LNCaP clone FGC (cell line): ENCODE measurements around the gene COMMD3.
"Not testable (repeated sequence)": the region's sequence is repeated elsewhere in the genome, so short reads cannot be mapped to it uniquely, and the experiment has no call there.

Experiments used
- DNase-seq: peaks from one replicate; pipeline ENCODE4 v3.0.0-alpha.2; 2011; ENCODE audit warnings: low read depth
- H3K4me3 ChIP-seq: 2 replicates; pipeline ENCODE4 v1.5.1; 2011; ENCODE audit warnings: mild to moderate bottlenecking, low read depth, low read length, control low read depth
- TF ChIP-seq, protein P1 (sequence below): IDR thresholded peaks from 2 replicates; pipeline ENCODE4 v1.5.1; 2012; ENCODE audit warnings: mild to moderate bottlenecking; ENCODE audit not compliant: control insufficient read depth, insufficient read depth; ENCODE audit errors: extremely low read depth

COMMD3 gene

DNA sequence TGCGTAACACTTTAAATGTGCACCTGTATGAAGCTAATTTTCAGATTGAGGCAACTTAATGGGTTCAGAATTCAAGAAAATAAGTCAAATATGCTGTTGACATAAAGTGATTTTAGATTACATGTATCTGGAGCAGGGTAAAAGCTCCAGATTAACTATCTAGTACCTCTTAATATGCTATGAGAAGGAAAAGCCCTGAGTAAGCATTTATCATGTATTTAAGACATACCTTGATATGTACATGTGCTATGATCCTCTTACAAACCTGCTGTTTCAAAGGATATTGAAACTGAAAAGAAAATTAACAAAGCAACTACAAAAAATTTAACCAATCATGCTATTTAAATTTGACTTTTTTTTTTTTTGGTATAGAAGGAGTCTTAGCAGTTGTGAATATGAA, 33.6 kb downstream of the COMMD3 start:
- H3K4me3 ChIP-seq, result no peak overlapping the region
- no peak for DNase-seq
- TF ChIP-seq, protein P1, sequence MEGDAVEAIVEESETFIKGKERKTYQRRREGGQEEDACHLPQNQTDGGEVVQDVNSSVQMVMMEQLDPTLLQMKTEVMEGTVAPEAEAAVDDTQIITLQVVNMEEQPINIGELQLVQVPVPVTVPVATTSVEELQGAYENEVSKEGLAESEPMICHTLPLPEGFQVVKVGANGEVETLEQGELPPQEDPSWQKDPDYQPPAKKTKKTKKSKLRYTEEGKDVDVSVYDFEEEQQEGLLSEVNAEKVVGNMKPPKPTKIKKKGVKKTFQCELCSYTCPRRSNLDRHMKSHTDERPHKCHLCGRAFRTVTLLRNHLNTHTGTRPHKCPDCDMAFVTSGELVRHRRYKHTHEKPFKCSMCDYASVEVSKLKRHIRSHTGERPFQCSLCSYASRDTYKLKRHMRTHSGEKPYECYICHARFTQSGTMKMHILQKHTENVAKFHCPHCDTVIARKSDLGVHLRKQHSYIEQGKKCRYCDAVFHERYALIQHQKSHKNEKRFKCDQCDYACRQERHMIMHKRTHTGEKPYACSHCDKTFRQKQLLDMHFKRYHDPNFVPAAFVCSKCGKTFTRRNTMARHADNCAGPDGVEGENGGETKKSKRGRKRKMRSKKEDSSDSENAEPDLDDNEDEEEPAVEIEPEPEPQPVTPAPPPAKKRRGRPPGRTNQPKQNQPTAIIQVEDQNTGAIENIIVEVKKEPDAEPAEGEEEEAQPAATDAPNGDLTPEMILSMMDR, result no peak

DNA sequence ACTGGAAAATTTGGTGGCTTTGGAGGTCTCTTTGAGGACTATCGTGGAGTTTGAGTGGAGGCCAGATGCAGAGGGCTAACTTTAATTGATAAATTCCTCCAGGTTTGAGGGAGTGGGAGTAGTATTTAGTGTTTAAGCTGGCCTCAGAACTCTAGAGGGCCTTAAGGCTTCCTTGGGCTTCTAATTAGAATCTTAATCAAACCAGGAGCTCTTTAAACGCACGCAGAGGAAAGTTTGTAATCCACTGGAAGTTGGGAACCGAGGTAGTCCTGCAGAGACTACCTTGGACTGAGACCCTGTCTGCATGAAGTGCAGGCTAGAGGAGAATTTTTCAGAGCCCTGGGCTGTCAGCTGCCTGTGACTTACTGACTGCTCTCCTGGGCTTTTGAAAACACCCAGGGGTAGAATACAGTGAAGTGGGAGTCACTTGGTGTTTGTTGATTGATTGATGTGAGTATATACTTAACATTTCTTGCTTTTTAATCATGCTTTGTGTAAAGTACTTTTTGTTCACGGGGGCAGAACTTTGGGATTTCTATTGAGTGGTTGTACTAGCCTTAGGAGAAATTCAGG, 35.0 kb downstream of the COMMD3 start:
- TF ChIP-seq, protein P1, result no peak
- no peak for DNase-seq
- no peak overlapping the region for H3K4me3 ChIP-seq

DNA sequence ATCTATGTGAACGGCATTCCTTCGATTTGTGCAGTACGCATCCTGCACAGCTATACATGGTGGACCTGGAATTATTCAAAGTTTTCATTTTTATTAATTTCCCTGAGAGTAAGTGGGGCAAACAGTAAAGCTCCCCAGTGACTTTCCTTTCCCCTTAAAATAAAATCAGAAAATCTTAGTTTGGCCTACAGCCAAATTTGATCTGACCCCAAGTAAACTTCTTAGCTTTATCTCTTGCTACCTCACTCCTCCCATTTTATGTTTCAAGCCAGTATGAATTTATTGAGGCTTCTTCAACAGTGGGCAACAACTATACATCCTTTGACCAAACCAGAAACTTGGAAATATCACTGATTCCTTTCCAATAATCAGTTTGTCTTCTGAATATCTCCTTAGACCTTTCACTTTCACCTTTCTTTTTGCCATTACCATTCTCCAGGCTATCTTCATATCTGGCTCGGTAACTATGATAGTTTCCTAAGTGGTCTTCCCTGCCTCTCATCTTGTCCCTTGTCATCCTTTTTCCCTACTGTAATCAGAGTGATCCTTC, 40.2 kb downstream of the COMMD3 start:
- DNase-seq, result no peak
- H3K4me3 ChIP-seq, result no peak overlapping the region
- TF ChIP-seq, protein P1, result no peak

DNA sequence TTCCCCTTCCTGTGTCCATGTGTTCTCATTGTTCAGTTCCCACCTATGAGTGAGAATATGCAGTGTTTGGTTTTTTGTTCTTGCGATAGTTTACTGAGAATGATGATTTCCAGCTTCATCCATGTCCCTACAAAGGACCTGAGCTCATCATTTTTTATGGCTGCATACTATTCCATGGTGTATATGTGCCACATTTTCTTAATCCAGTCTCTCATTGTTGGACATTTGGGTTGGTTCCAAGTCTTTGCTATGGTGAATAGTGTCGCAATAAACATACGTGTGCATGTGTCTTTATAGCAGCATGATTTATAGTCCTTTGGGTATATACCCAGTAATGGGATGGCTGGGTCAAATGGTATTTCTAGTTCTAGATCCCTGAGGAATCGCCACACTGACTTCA, 41.6 kb downstream of the COMMD3 start:
- not testable (repeated sequence) for H3K4me3 ChIP-seq, DNase-seq

DNA sequence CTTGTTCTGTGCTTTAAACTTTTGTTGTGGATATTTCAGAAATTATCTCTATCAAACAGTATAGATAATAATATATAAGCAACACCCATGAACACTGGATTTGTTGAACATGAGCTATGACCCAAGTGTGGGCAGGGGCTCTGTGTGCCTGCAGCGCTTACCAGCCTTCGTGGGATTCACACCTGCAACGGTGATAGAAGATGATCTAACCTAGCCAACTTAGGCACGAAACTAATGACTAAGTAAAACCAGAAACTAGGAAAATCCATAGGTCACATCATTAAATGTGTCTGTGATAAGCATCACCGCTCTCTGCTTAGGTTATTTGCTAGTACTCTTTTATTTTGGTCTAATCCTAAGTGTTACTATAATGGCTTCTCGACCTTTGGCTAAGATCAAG, 47.1 kb downstream of the COMMD3 start:
- no peak overlapping the region for H3K4me3 ChIP-seq
- no peak for DNase-seq
- TF ChIP-seq, protein P1, result no peak

DNA sequence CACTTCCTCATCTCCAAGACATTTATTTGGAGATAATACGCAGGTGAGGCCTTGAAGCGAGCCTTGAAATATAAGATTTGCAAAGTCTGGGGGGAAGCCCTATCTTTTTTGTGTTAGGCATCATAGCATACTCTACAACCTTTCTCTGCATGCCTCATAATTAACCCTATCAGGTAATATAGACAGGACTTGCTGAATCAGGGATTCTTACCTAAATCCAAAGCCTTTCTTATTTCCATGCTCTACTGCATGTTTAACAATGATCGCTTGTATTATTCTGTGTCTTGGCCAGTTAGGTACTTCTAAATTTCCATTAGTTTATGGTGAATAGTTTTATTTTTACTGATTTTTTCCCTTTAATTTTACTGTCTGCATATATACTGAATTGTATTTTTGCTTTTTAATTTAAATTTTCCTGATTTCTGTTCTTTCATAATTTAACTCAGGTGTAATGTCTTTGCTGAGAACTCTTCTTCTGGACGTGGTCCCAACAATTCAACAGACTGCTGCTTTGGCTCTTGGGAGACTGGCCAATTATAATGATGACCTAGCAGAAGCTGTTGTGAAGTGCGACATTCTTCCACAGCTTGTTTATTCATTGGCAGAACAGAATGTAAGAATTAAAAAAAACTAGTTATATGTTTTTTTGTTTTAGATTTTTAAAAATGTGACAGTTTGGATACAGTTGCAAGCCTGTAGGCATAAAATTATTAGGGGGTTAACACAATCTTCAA, 48.4 kb downstream of the COMMD3 start:
- DNase-seq, result peak; percentile 41
- no peak overlapping the region for H3K4me3 ChIP-seq
- TF ChIP-seq, protein P1, result no peak

DNA sequence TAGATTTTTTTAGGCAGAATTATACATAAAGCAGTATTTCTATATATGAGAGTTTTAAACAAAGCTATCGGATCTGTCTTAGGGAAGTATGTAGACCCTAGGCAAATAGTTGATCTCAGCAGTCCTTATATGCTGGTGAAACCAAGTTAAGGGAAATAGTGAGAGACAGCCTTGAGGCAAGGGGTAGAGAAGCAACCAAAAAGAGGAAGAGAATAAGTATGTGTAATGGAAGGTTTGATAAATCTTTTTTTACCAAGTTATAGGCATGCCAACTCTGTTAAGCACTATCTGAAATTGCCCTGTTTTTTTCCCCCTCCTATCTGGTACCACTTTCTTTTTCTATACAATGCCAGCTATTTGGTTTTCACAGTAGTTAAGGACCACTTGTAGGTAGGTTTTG, 49.0 kb downstream of the COMMD3 start:
- TF ChIP-seq, protein P1, result no peak
- no peak for DNase-seq
- no peak overlapping the region for H3K4me3 ChIP-seq
